H1 (cell line): ENCODE data around the gene KCND3.
"Not testable (repeated sequence)": the region's sequence is repeated elsewhere in the genome, so short reads cannot be mapped to it uniquely, and the experiment has no call there.

ENCODE experiments used
- CTCF ChIP-seq, 3 experiments: IDR thresholded peaks; 1 replicate in 2 of 3; 2 replicates in 1 of 3; pipeline versions ENCODE4 v1.5.1 to v1.6.1; 2011; ENCODE audit warnings: low read length in 3 of 3, mild to moderate bottlenecking in 3 of 3, inconsistent platforms in 2 of 3, low read depth in 1 of 3, moderate library complexity in 1 of 3; ENCODE audit not compliant: insufficient read depth in 1 of 3; ENCODE audit errors: control extremely low read depth in 1 of 3
- EZH2 ChIP-seq: fragments of 200-600 bp; sonication (generic); IDR thresholded peaks from 2 replicates; pipeline ENCODE4 v1.7.1; 2012; ENCODE audit warnings: low read depth, mild to moderate bottlenecking, moderate library complexity, low read length, inconsistent platforms; ENCODE audit not compliant: severe bottlenecking
- JUND ChIP-seq: IDR thresholded peaks from 2 replicates; pipeline ENCODE4 v1.6.1; 2011; ENCODE audit warnings: mild to moderate bottlenecking, improper control_type of control experiment, low read length
- NRF1 ChIP-seq: IDR thresholded peaks from 2 replicates; pipeline ENCODE4 v1.6.1; 2011; ENCODE audit warnings: mild to moderate bottlenecking, low read depth, low read length, improper control_type of control experiment
- POLR2A ChIP-seq, 2 experiments: IDR thresholded peaks; 1 replicate in 1 of 2; 2 replicates in 1 of 2; pipeline ENCODE4 v1.6.1; 2011; ENCODE audit warnings: low read depth in 2 of 2, low read length in 2 of 2, mild to moderate bottlenecking in 2 of 2; ENCODE audit errors: control extremely low read depth in 1 of 2
- TF ChIP-seq, protein P1 (sequence below): IDR thresholded peaks from 2 replicates; pipeline ENCODE4 v1.6.1; 2012; ENCODE audit warnings: inconsistent platforms

DNA sequence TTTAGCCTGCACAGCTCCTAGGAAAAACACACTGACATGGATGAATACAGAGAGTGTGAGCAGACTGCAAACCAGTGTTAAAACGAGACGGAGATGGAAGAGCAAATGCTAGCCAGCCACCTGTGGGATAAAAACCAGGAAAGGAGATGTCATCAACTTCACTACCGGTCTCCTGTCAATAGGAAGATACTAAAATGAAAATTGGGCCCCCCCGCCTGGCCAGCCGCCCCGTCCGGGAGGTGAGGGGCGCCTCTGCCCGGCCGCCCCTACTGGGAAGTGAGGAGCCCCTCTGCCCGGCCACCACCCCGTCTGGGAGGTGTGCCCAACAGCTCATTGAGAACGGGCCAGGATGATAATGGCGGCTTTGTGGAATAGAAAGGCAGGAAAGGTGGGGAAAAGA lies 189.7 kb downstream of the KCND3 start:
- TF ChIP-seq CTCF (IDR thresholded peaks at IDR 0.05; ENCODE audit: control extremely low read depth in 1 of 3, insufficient read depth in 1 of 3, low read depth in 1 of 3, low read length in 3 of 3); POLR2A (IDR thresholded peaks at IDR 0.05; ENCODE audit: control extremely low read depth in 1 of 2, low read depth in 2 of 2, low read length in 2 of 2); EZH2; NRF1; JUND: not testable (repeated sequence)
- TF ChIP-seq, protein P1, sequence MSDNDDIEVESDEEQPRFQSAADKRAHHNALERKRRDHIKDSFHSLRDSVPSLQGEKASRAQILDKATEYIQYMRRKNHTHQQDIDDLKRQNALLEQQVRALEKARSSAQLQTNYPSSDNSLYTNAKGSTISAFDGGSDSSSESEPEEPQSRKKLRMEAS, result not testable (repeated sequence)
